ENCODE data around the gene RHBDF2. TPM values are rescaled to one million over a fixed set of nuclear protein-coding genes. Genes with fewer than 3 reads are reported as not detected.

The RHBDF2 gene
- total RNA-seq, result 10 to 100 TPM; 23.9 to 28.4 TPM

DNA sequence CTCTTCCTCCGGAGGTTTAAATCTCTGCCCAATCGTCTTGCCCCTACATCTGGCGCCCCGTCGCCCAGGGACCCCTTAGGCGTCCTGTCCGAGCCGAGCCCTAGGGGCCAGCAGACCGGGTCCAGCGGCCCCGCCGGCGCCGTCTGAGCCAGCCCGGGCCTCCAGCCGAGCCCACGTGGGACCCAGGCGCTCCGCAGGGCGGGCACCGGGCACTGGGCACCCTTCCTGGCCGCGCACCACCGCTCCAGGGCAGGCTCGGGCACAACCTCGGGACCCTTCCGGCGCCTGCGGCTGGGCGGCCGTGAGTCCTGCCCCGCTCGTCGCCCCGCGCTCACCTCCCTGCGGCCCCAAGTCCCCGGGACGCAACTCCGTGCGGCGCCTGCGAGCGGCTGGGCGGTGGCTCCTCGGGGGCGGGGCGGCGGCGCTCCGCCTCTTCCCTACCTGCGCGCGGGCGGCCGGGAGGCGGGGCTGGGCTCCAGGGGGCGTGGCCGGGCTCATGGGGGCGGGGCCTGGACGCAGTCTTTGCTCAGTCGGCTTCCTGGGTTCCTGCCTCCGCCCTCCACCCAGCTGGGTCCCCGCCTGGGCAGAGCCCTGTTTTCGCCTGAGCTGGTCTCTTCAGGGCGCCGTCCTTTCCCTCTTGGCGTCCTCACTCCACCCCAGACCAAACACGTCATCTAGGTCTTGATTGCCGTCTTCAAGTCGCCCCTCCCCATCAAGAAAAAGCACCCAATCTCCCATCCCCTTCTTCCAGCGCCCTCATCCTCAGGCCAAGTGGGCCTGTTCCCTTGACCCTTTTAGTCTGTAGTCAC is at the start of gene RHBDF2:
TSS of gene RHBDF2 (minus strand) at position 406 of the 809 bp plus-strand sequence. CDS start 19,899 bp downstream, outside the sequence.
- ChIA-PET POLR2A (no interaction called here), CTCF (interaction anchor here (0.9 to 2.0 kb wide), 5 partner anchors 8 to 92 kb away, joined by 3 to 9 read pairs (median 4); partner anchors contain the start of gene UBE2O)
- peak within 1 kb of the TSS; percentile 94 for H3K27ac Mint-ChIP-seq
- H3K36me3 Mint-ChIP-seq (ENCODE audit: low read depth), result peaks cover 2% of the 10 kb centered on the region
- H3K27me3 Mint-ChIP-seq, result no peaks in the 10 kb centered on the region
- intact Hi-C loops (cut with DNase I, micrococcal nuclease), result loop anchor here (1.0 to 10.0 kb wide), 9 partner anchors 8 to 985 kb away; partner anchors contain the start of genes ACOX1 (in 1 of the 2), EXOC7 (in 1 of the 2), PRPSAP1 (in 1 of the 2) and SPHK1 (in 1 of the 2)
- ATAC-seq (peak; percentile 91), DNase-seq (peak; percentile 98)
- no peaks in the 10 kb centered on the region for H3K9me3 Mint-ChIP-seq (ENCODE audit: low read depth)
- peak within 1 kb of the TSS; percentile 87 for H3K4me3 Mint-ChIP-seq
- H3K4me1 Mint-ChIP-seq, result peaks cover 29% of the 10 kb centered on the region

- ATAC-seq, result no peak
- no peaks in the 10 kb centered on the region for H3K27me3 Mint-ChIP-seq
- H3K4me1 Mint-ChIP-seq, result peaks cover 4% of the 10 kb centered on the region
- POLR2A ChIA-PET, result interaction anchor here (0.6 kb wide), 1 partner anchor 115 kb away, joined by 3 read pairs; no protein-coding TSS in a partner anchor
- no peaks in the 10 kb centered on the region for H3K9me3 Mint-ChIP-seq (ENCODE audit: low read depth)
- CTCF ChIA-PET, result interaction anchor here (0.8 to 1.8 kb wide), 3 partner anchors 8 to 21 kb away, joined by 3 to 7 read pairs (median 3); no protein-coding TSS in a partner anchor
- H3K27ac Mint-ChIP-seq, result no peak overlapping the region
- no peak for DNase-seq
- H3K4me3 Mint-ChIP-seq, result no peak overlapping the region
- intact Hi-C loops (cut with DNase I, micrococcal nuclease), result no loop called here
- H3K36me3 Mint-ChIP-seq (ENCODE audit: low read depth), result no peaks in the 10 kb centered on the region
These were observed 48.3 kb upstream of the RHBDF2 start for GRCh38 chr17:76549539-76549938.

GRCh38 chr17:76549215-76549518 is 47.9 kb upstream of the RHBDF2 start:
- H3K36me3 Mint-ChIP-seq (ENCODE audit: low read depth), result no peaks in the 10 kb centered on the region
- POLR2A ChIA-PET, result interaction anchor here (0.6 kb wide), 1 partner anchor 115 kb away, joined by 3 read pairs; no protein-coding TSS in a partner anchor

DNA sequence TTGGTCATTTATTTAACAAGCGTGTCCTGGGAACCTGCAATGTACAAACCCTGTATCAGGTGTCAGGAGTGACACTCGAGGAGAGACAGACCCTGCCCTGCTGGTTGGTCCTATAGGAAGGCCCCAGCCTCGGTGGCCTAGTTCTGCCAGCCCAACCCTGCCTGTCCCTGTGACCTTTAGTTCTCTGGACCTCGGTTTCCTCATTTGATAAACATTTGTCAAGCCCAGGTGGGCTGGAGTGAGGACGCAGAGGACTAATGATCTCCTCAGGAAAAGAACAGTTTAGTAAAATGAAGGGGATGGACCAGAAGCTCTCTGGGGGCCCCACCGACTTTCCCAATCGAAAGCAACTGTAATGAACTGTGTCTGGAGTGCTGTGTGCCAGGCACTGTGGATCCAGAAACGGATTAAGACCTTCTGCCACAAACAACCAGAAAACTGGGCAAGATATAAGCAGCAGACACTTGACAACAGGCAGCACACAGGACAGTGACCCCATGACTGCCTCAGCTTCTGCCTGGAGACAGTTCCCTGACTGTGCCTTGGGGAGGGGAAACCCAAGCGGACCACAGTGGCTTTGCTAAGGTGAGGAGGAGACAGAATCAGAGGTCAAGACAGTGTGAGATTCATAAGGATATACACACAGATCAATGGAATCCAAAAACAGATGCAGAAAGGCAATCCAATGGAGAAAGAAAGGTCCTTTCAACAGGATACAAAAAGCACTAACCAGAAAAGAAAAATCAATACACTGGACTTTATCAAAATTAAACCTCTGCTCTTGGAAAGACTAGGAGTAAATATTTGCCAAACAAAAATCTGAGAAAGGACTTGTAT is 47.4 kb upstream of the RHBDF2 start:
- intact Hi-C loops (cut with DNase I, micrococcal nuclease), result no loop called here

More at GRCh38 chr17:76549215-76549518, 47.9 kb upstream of the RHBDF2 start:
- intact Hi-C loops (cut with DNase I, micrococcal nuclease), result no loop called here
- peaks cover 4% of the 10 kb centered on the region for H3K4me1 Mint-ChIP-seq
- H3K27ac Mint-ChIP-seq, result no peak overlapping the region
- H3K4me3 Mint-ChIP-seq, result no peak overlapping the region
- no peak for ATAC-seq
- H3K9me3 Mint-ChIP-seq (ENCODE audit: low read depth), result no peaks in the 10 kb centered on the region
- DNase-seq, result no peak
- H3K27me3 Mint-ChIP-seq, result no peaks in the 10 kb centered on the region
- CTCF ChIA-PET, result interaction anchor here (0.8 to 1.8 kb wide), 3 partner anchors 8 to 21 kb away, joined by 3 to 7 read pairs (median 3); no protein-coding TSS in a partner anchor

DNA sequence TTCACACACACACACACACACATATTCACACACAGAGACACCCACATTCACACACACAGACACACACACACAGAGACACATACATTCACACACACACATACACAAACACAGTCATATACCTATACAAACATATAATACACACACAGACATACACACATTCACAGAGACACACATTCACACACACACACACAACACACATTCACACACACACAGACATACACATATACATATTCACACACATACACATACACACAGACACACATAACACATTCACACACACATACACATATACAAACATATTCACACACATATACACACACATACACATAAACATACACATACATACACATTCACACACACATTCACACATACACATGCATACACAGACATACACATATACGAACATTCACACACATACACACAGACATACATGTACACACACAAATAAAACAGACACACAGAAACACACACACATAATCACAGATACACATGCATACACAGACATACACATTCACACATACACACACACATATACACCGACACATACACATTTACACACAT is 46.5 kb upstream of the RHBDF2 start:
- CTCF ChIA-PET, result interaction anchor here (1.8 to 3.0 kb wide), 3 partner anchors 9 to 24 kb away, joined by 7 to 16 read pairs (median 11); no protein-coding TSS in a partner anchor
- peaks cover 4% of the 10 kb centered on the region for H3K4me1 Mint-ChIP-seq
- POLR2A ChIA-PET, result no interaction called here
- intact Hi-C loops (cut with DNase I, micrococcal nuclease), result loop anchor here (1.0 kb wide), 1 partner anchor 24 kb away; no protein-coding TSS in a partner anchor
- H3K9me3 Mint-ChIP-seq (ENCODE audit: low read depth), result no peaks in the 10 kb centered on the region
- H3K27me3 Mint-ChIP-seq, result peaks cover 7% of the 10 kb centered on the region
- H3K36me3 Mint-ChIP-seq (ENCODE audit: low read depth), result no peaks in the 10 kb centered on the region
- H3K27ac Mint-ChIP-seq, result no peak overlapping the region
- no peak overlapping the region for H3K4me3 Mint-ChIP-seq
- ATAC-seq (no peak), DNase-seq (no peak)

More for the DNA sequence above, 47.4 kb upstream of the RHBDF2 start:
- Mint-ChIP-seq H3K9me3 (ENCODE audit: low read depth) (no peaks in the 10 kb centered on the region), H3K36me3 (ENCODE audit: low read depth) (no peaks in the 10 kb centered on the region), H3K27ac (no peak overlapping the region), H3K4me1 (peaks cover 4% of the 10 kb centered on the region), H3K4me3 (no peak overlapping the region), H3K27me3 (peaks cover 6% of the 10 kb centered on the region)
- ChIA-PET CTCF (interaction anchor here (0.6 to 1.8 kb wide), 5 partner anchors 9 to 45 kb away, joined by 3 to 7 read pairs (median 3); partner anchors contain the start of gene ST6GALNAC2), POLR2A (no interaction called here)
- DNase-seq, result no peak
- ATAC-seq, result no peak

- Mint-ChIP-seq H3K4me3 (no peak overlapping the region), H3K27me3 (peaks cover 10% of the 10 kb centered on the region), H3K27ac (no peak overlapping the region), H3K36me3 (ENCODE audit: low read depth) (no peaks in the 10 kb centered on the region), H3K4me1 (peaks cover 4% of the 10 kb centered on the region), H3K9me3 (ENCODE audit: low read depth) (no peaks in the 10 kb centered on the region)
- POLR2A ChIA-PET, result interaction anchor here (0.8 kb wide), 1 partner anchor 20 kb away, joined by 3 read pairs; no protein-coding TSS in a partner anchor
- DNase-seq (peak; percentile 70), ATAC-seq (peak; percentile 81)
- CTCF ChIA-PET, result interaction anchor here (0.9 to 3.0 kb wide), 7 partner anchors 10 to 166 kb away, joined by 3 to 16 read pairs (median 3); no protein-coding TSS in a partner anchor
- intact Hi-C loops (cut with DNase I, micrococcal nuclease), result loop anchor here (1.0 kb wide), 1 partner anchor 24 kb away; no protein-coding TSS in a partner anchor
These were observed 46.0 kb upstream of the RHBDF2 start for GRCh38 chr17:76547183-76547641.

- peaks cover 4% of the 10 kb centered on the region for H3K4me1 Mint-ChIP-seq
- H3K27me3 Mint-ChIP-seq, result peaks cover 13% of the 10 kb centered on the region
- H3K36me3 Mint-ChIP-seq (ENCODE audit: low read depth), result no peaks in the 10 kb centered on the region
- DNase-seq, result no peak
- ChIA-PET POLR2A (interaction anchor here (0.8 kb wide), 1 partner anchor 19 kb away, joined by 3 read pairs; no protein-coding TSS in a partner anchor), CTCF (interaction anchor here (0.6 to 3.0 kb wide), 8 partner anchors 10 to 183 kb away, joined by 3 to 16 read pairs (median 3); no protein-coding TSS in a partner anchor)
- no peak for ATAC-seq
- no peak overlapping the region for H3K27ac Mint-ChIP-seq
- no peaks in the 10 kb centered on the region for H3K9me3 Mint-ChIP-seq (ENCODE audit: low read depth)
- intact Hi-C loops (cut with DNase I, micrococcal nuclease), result loop anchor here (1.0 kb wide), 1 partner anchor 23 kb away; no protein-coding TSS in a partner anchor
- H3K4me3 Mint-ChIP-seq, result no peak overlapping the region
These were observed 45.4 kb upstream of the RHBDF2 start for GRCh38 chr17:76546556-76547182.

- H3K27me3 Mint-ChIP-seq, result peaks cover 16% of the 10 kb centered on the region
- H3K9me3 Mint-ChIP-seq (ENCODE audit: low read depth), result no peaks in the 10 kb centered on the region
- intact Hi-C loops (cut with DNase I, micrococcal nuclease), result no loop called here
- H3K27ac Mint-ChIP-seq, result no peak overlapping the region
- H3K36me3 Mint-ChIP-seq (ENCODE audit: low read depth), result no peaks in the 10 kb centered on the region
- ChIA-PET POLR2A (interaction anchor here (1.0 kb wide), 1 partner anchor 21 kb away, joined by 5 read pairs; no protein-coding TSS in a partner anchor), CTCF (interaction anchor here (0.6 to 3.0 kb wide), 9 partner anchors 11 to 183 kb away, joined by 3 to 16 read pairs (median 3); no protein-coding TSS in a partner anchor)
- DNase-seq (no peak), ATAC-seq (no peak)
- no peak overlapping the region for H3K4me3 Mint-ChIP-seq
- H3K4me1 Mint-ChIP-seq, result peaks cover 3% of the 10 kb centered on the region
These were observed 44.8 kb upstream of the RHBDF2 start for GRCh38 chr17:76545918-76546555.

DNA sequence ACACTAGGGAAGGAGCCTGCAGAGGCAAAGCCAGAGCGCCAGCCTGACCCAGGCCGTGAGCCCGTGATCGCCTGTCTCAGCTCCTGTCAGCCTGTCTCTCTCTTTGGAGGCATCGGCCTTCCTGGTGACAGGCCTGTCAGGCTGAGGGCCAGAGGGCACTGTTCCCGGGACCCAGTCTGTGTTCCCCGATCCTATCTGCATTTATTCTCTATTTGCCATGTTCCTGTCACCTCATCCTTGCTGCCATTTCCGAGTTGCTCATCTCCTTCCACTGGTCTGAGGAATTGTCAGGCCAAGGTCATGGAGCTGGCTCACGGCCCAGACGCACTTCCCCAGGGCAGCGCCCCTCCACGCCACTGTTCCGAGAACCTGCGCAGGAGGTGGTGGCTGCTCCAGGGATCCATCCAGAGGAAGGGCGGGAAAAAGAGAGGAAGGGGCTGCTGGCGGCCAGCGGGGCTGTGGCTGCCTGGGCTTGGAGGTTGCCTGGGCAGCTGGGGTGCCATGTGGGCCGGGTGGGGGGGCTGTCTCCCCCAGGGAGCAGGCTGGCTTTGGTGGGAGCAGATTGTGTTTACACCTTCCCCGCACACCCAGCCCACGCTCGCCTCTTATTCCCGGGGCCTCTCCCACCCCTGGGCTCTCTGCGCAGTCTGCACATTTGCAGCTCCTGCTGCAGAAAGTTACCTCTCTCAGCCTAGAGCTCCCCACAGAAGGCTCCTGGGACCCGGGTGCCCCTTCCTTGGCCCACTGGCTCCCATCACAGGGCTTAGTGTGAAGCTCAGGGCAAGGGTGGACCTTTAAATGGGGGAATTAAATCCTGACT is 43.5 kb upstream of the RHBDF2 start:
- DNase-seq (no peak), ATAC-seq (no peak)
- ChIA-PET POLR2A (interaction anchor here (1.0 kb wide), 1 partner anchor 22 kb away, joined by 5 read pairs; no protein-coding TSS in a partner anchor), CTCF (interaction anchor here (0.6 to 3.0 kb wide), 7 partner anchors 8 to 164 kb away, joined by 3 to 16 read pairs (median 4); no protein-coding TSS in a partner anchor)
- H3K36me3 Mint-ChIP-seq (ENCODE audit: low read depth), result no peaks in the 10 kb centered on the region
- H3K27me3 Mint-ChIP-seq, result peaks cover 20% of the 10 kb centered on the region
- intact Hi-C loops (cut with DNase I, micrococcal nuclease), result no loop called here
- no peak overlapping the region for H3K4me3 Mint-ChIP-seq
- no peaks in the 10 kb centered on the region for H3K9me3 Mint-ChIP-seq (ENCODE audit: low read depth)
- no peak overlapping the region for H3K27ac Mint-ChIP-seq
- no peaks in the 10 kb centered on the region for H3K4me1 Mint-ChIP-seq
